IMR-90 (cell line): ENCODE measurements around the gene SCYL2. TPM values are rescaled to one million over a fixed set of nuclear protein-coding genes. Genes with fewer than 3 reads are reported as not detected.

Experiments
- ATAC-seq: fragments of 200-7000 bp; cut with Tn5 transposase; 2 replicates; pipeline ENCODE4 v1.9.1; 2020; ENCODE audit warnings: low read depth, mild to moderate bottlenecking, moderate library complexity
- BruUV-seq: library from RNA; stranded (reverse); fragments of 400-500 nt; replicated peaks from 2 replicates; lab custom pipeline; 2021; lab: Mats Ljungman, UMichigan
- CTCF ChIA-PET: fragments of 300-600 bp; formaldehyde crosslinking; extraction: SDS; loops from one replicate; lab custom pipeline; 2021; ENCODE audit warnings: antibody characterized with exemption; lab: Yijun Ruan, JAX
- POLR2A ChIA-PET: fragments of 300-600 bp; sonication (Branson Sonifier 250); formaldehyde crosslinking; loops from one replicate; lab custom pipeline; 2022; ENCODE audit warnings: antibody characterized with exemption; ENCODE audit not compliant: unreplicated experiment; lab: Charles Lee
- DNase-seq: peaks from one replicate; pipeline ENCODE4 v3.0.0; 2013
- H2AFZ ChIP-seq: replicated peaks from 2 replicates; pipeline ENCODE3; 2013; ENCODE audit warnings: low read length, mild to moderate bottlenecking; ENCODE audit not compliant: poor library complexity
- H2AK5ac ChIP-seq: 2 replicates; pipeline ENCODE4 v1.6.1; 2013; ENCODE audit warnings: low read depth, low read length, inconsistent platforms
- H2AK9ac ChIP-seq: replicated peaks from 2 replicates; pipeline ENCODE3; 2013; ENCODE audit warnings: mild to moderate bottlenecking, low read depth, low read length, moderate library complexity; ENCODE audit not compliant: poor library complexity
- H2BK120ac ChIP-seq: 2 replicates; pipeline ENCODE4 v1.6.1; 2013; ENCODE audit warnings: low read depth, low read length, inconsistent platforms
- H2BK15ac ChIP-seq: 3 replicates; pipeline ENCODE4 v1.6.1; 2013; ENCODE audit warnings: low read depth, low read length, inconsistent platforms
- H2BK20ac ChIP-seq: 2 replicates; pipeline ENCODE4 v1.6.1; 2013; ENCODE audit warnings: low read depth, mild to moderate bottlenecking, inconsistent platforms, low read length, moderate library complexity
- H2BK5ac ChIP-seq: 2 replicates; pipeline ENCODE4 v1.6.1; 2013; ENCODE audit warnings: mild to moderate bottlenecking, low read depth, low read length, inconsistent platforms; ENCODE audit not compliant: poor library complexity, severe bottlenecking
- H3K14ac ChIP-seq: replicated peaks from 2 replicates; pipeline ENCODE4 v1.6.1; 2013; ENCODE audit warnings: low read depth, low read length, inconsistent platforms
- H3K18ac ChIP-seq: 2 replicates; pipeline ENCODE4 v1.6.1; 2013; ENCODE audit warnings: low read depth, low read length, control low read depth
- H3K23ac ChIP-seq: 2 replicates; pipeline ENCODE4 v1.6.1; 2013; ENCODE audit warnings: low read depth, low read length, inconsistent platforms
- H3K27ac ChIP-seq: 2 replicates; pipeline ENCODE4 v1.5.1; 2013; ENCODE audit warnings: mild to moderate bottlenecking, control low read depth, low read length; ENCODE audit not compliant: insufficient read depth
- H3K27me3 ChIP-seq: 2 replicates; pipeline ENCODE4 v1.6.1; 2013; ENCODE audit warnings: low read length; ENCODE audit not compliant: control insufficient read depth, insufficient read depth
- H3K36me3 ChIP-seq: 2 replicates; pipeline ENCODE4 v1.6.1; 2013; ENCODE audit warnings: low read length, mixed read lengths; ENCODE audit not compliant: control insufficient read depth, insufficient read depth
- H3K4ac ChIP-seq: 2 replicates; pipeline ENCODE4 v1.6.1; 2013; ENCODE audit warnings: low read depth, low read length, inconsistent platforms
- H3K4me1 ChIP-seq: 2 replicates; pipeline ENCODE4 v1.6.1; 2013; ENCODE audit warnings: low read length, mixed read lengths; ENCODE audit not compliant: control insufficient read depth, insufficient read depth
- H3K4me2 ChIP-seq: 2 replicates; pipeline ENCODE4 v1.6.1; 2013; ENCODE audit warnings: low read depth, mild to moderate bottlenecking, control low read depth, low read length, moderate library complexity
- H3K4me3 ChIP-seq: 2 replicates; pipeline ENCODE4 v1.5.1; 2013; ENCODE audit warnings: low read depth, mild to moderate bottlenecking, control low read depth, low read length, moderate library complexity; ENCODE audit not compliant: insufficient read depth
- H3K56ac ChIP-seq: 2 replicates; pipeline ENCODE4 v1.6.1; 2013; ENCODE audit warnings: low read length, inconsistent platforms; ENCODE audit not compliant: insufficient read depth; ENCODE audit errors: extremely low read depth
- H3K79me1 ChIP-seq, 2 experiments: 2 replicates each; pipeline ENCODE4 v1.6.1; 2013; ENCODE audit warnings: low read length in 2 of 2, inconsistent platforms in 1 of 2, low read depth in 1 of 2
- H3K9ac ChIP-seq: 2 replicates; pipeline ENCODE4 v1.6.1; 2013; ENCODE audit warnings: low read depth, low read length, control low read depth
- H3K9me1 ChIP-seq: 2 replicates; pipeline ENCODE4 v1.6.1; 2013; ENCODE audit warnings: low read length, inconsistent platforms; ENCODE audit not compliant: insufficient read depth
- H3K9me3 ChIP-seq: 2 replicates; pipeline ENCODE4 v1.6.1; 2013; ENCODE audit warnings: low read length; ENCODE audit not compliant: control insufficient read depth, insufficient read depth
- H4K20me1 ChIP-seq: 2 replicates; pipeline ENCODE4 v1.6.1; 2013; ENCODE audit warnings: low read length, inconsistent platforms; ENCODE audit not compliant: insufficient read depth
- H4K5ac ChIP-seq: 2 replicates; pipeline ENCODE4 v1.6.1; 2013; ENCODE audit warnings: mild to moderate bottlenecking, low read depth, low read length, control low read depth
- H4K8ac ChIP-seq, 2 experiments: 2 replicates each; pipeline ENCODE4 v1.6.1; 2013; ENCODE audit warnings: low read depth in 2 of 2, low read length in 2 of 2, control low read depth in 1 of 2, inconsistent platforms in 1 of 2
- H4K91ac ChIP-seq: 2 replicates; pipeline ENCODE4 v1.6.1; 2013; ENCODE audit warnings: low read depth, low read length, inconsistent platforms; ENCODE audit not compliant: insufficient read depth
- BHLHE40 ChIP-seq: fragments of 150-350 bp; IDR thresholded peaks from 2 replicates; pipeline ENCODE4 v1.6.1; 2016; ENCODE audit warnings: mild to moderate bottlenecking, low read depth, low read length
- CEBPB ChIP-seq: IDR thresholded peaks from 2 replicates; pipeline ENCODE4 v1.6.1; 2012; ENCODE audit warnings: low read depth, low read length, improper control_type of control experiment
- CHD1 ChIP-seq: IDR thresholded peaks from 2 replicates; pipeline ENCODE4 v1.6.1; 2012; ENCODE audit warnings: low read depth, low read length, improper control_type of control experiment
- CTCF ChIP-seq: conservative IDR thresholded peaks from 2 replicates; pipeline ENCODE4 v1.5.1; 2012; ENCODE audit warnings: mild to moderate bottlenecking, low read depth, low read length, improper control_type of control experiment
- MAZ ChIP-seq: IDR thresholded peaks from 2 replicates; pipeline ENCODE4 v1.6.1; 2012; ENCODE audit warnings: low read depth, mild to moderate bottlenecking, low read length, improper control_type of control experiment, moderate library complexity, borderline replicate concordance
- MXI1 ChIP-seq: IDR thresholded peaks from 2 replicates; pipeline ENCODE4 v1.6.1; 2012; ENCODE audit warnings: low read depth, mild to moderate bottlenecking, low read length, moderate library complexity, borderline replicate concordance
- NFE2L2 ChIP-seq: fragments of 150-350 bp; IDR thresholded peaks from 2 replicates; pipeline ENCODE4 v1.6.1; 2016; ENCODE audit warnings: low read depth, mild to moderate bottlenecking, low read length
- RCOR1 ChIP-seq: IDR thresholded peaks from 2 replicates; pipeline ENCODE4 v1.6.1; 2012; ENCODE audit warnings: mild to moderate bottlenecking, low read length, improper control_type of control experiment; ENCODE audit not compliant: insufficient replicate concordance
- SMC3 ChIP-seq: fragments of 150-350 bp; IDR thresholded peaks from 2 replicates; pipeline ENCODE4 v1.6.1; 2016; ENCODE audit warnings: low read depth, mild to moderate bottlenecking, antibody characterized with exemption, low read length, moderate library complexity
- USF2 ChIP-seq: fragments of 150-350 bp; IDR thresholded peaks from 2 replicates; pipeline ENCODE4 v1.6.1; 2017; ENCODE audit warnings: mild to moderate bottlenecking, antibody characterized with exemption, low read length, low read depth
- WGBS, 2 experiments: methylation state at CpG; one replicate each; pipeline versions ENCODE4 v1.1.5 to v1.1.7; 2013; ENCODE audit warnings: missing lambda C conversion rate in 2 of 2; ENCODE audit not compliant: insufficient read length in 1 of 2; ENCODE audit errors: extremely low coverage in 2 of 2; 5-methylcytosine and 5-hydroxymethylcytosine counted together
- dilution Hi-C: fragments of 300-500 bp; cut with HindIII; formaldehyde crosslinking; loops from one replicate; pipeline ENCODE4 v1.14.3; 2018; ENCODE audit warnings: low sequenced_read_pairs; ENCODE audit not compliant: unreplicated experiment
- in situ Hi-C: fragments of 300-500 bp; cut with MboI; formaldehyde crosslinking; loops from 3 replicates; pipeline ENCODE4 v1.14.3; 2019; ENCODE audit warnings: low sequenced_read_pairs, inconsistent platforms, mixed read lengths
- intact Hi-C: fragments of 100-400 bp; cut with micrococcal nuclease; formaldehyde crosslinking; loops from 2 replicates; pipeline ENCODE4 v1.10.0; 2022
- polyA plus RNA-seq, 3 experiments: library from polyadenylated mRNA; depleted of rRNA; stranded (reverse); fragments of >200 nt; gene quantifications; 2 replicates each; pipeline ENCODE4 v1.2.3, GENCODE V29; 2012; ENCODE audit warnings: low replicate concordance in 1 of 3
- total RNA-seq: library from RNA; depleted of rRNA; stranded (reverse); fragments of >200 nt; gene quantifications from 2 replicates; pipeline ENCODE4 v1.2.3, GENCODE V29; 2012

SCYL2 gene
- total and polyA plus RNA-seq, 2 of the 4 experiments (the other 2 are of a cell fraction), result 15.3 to 52.0 TPM

GRCh38 chr12:100345020-100345767 is 78.2 kb downstream of the SCYL2 start:
- Histone ChIP-seq H3K56ac (no peak overlapping the region), H3K4ac (no peak overlapping the region), H2BK5ac (no peak overlapping the region), H4K20me1 (no peaks in the 10 kb centered on the region), H3K27ac (no peak overlapping the region), H4K5ac (no peak overlapping the region), H4K91ac (no peak overlapping the region), H3K23ac (no peak overlapping the region), H3K9me1 (no peaks in the 10 kb centered on the region), H2BK15ac (no peak overlapping the region), H2AK5ac (no peak overlapping the region), H3K4me3 (no peak overlapping the region), H2BK20ac (no peak overlapping the region), H3K36me3 (no peaks in the 10 kb centered on the region), H2AFZ (no peak overlapping the region), H2AK9ac (no peak overlapping the region), H3K4me1 (no peaks in the 10 kb centered on the region), H3K79me1 (no peaks in the 10 kb centered on the region), H3K9ac (no peak overlapping the region), H3K18ac (no peak overlapping the region), H3K27me3 (no peaks in the 10 kb centered on the region), H3K4me2 (no peak overlapping the region), H3K14ac (no peak overlapping the region), H4K8ac (no peak overlapping the region), H3K9me3 (no peaks in the 10 kb centered on the region), H2BK120ac (no peak overlapping the region)
- ATAC-seq (no peak), DNase-seq (no peak)
- TF ChIP-seq MAZ, result no peak
- TF ChIP-seq RCOR1, result no peak
- TF ChIP-seq SMC3, result no peak
- TF ChIP-seq BHLHE40, result no peak
- TF ChIP-seq CEBPB, result no peak
- TF ChIP-seq USF2, result no peak
- no peak for TF ChIP-seq CTCF
- no peak for TF ChIP-seq NFE2L2
- TF ChIP-seq MXI1, result no peak
- TF ChIP-seq CHD1, result no peak
- CTCF ChIA-PET, result no interaction called here
- POLR2A ChIA-PET, result no interaction called here
- no TSS peak for BruUV-seq
- in situ Hi-C loops (no loop called here), dilution Hi-C loops (no loop called here), intact Hi-C loops (no loop called here)
- WGBS, 2 experiments, result no CpG with 5 or more reads among the region's 1 CpG
